Activated naive CD4-positive, alpha-beta T cell treated with anti-CD3 and anti-CD28 coated beads for 36 hours (primary cell): ENCODE measurements around the gene KCNJ2. TPM values are rescaled to one million over a fixed set of nuclear protein-coding genes. Genes with fewer than 3 reads are reported as not detected.

Source experiments
- CTCF ChIA-PET: fragments of 350-600 bp; sonication (Branson Sonifier 250); formaldehyde crosslinking; loops from one replicate; lab custom pipeline; 2021; ENCODE audit warnings: antibody characterized with exemption; lab: Charles Lee
- DNase-seq: peaks from one replicate; pipeline ENCODE4 v3.0.0-alpha.2; 2020
- H3K27ac Mint-ChIP-seq: one replicate; pipeline ENCODE4 v1.8.0; 2021; ENCODE audit warnings: mild to moderate bottlenecking, mixed read lengths
- H3K27me3 Mint-ChIP-seq: one replicate; pipeline ENCODE4 v1.8.0; 2021; ENCODE audit warnings: low read depth, mixed read lengths
- H3K36me3 Mint-ChIP-seq: one replicate; pipeline ENCODE4 v1.8.0; 2021; ENCODE audit warnings: low read depth, mixed read lengths
- H3K4me1 Mint-ChIP-seq: one replicate; pipeline ENCODE4 v1.8.0; 2021; ENCODE audit warnings: low read depth, mixed read lengths
- H3K4me3 Mint-ChIP-seq: one replicate; pipeline ENCODE4 v1.8.0; 2021; ENCODE audit warnings: mild to moderate bottlenecking, moderate library complexity, mixed read lengths
- H3K9me3 Mint-ChIP-seq: one replicate; pipeline ENCODE4 v1.8.0; 2021; ENCODE audit warnings: mixed read lengths
- intact Hi-C: fragments of 100-400 bp; cut with micrococcal nuclease; formaldehyde crosslinking; loops from one replicate; pipeline ENCODE4 v1.15.1; 2023
- total RNA-seq, 2 experiments: library from RNA; stranded (reverse); gene quantifications; one replicate each; pipeline ENCODE4 v1.2.3, GENCODE V29; 2021

KCNJ2 gene
- total RNA-seq, 2 experiments from 2014 or later = not detected

GRCh38 chr17:70208080-70208794 lies 38.9 kb downstream of the KCNJ2 start:
- no peaks in the 10 kb centered on the region for H3K4me1 Mint-ChIP-seq
- no peaks in the 10 kb centered on the region for H3K36me3 Mint-ChIP-seq
- H3K27ac Mint-ChIP-seq = no peak overlapping the region
- no peak for DNase-seq
- peaks cover 2% of the 10 kb centered on the region for H3K27me3 Mint-ChIP-seq
- no peak overlapping the region for H3K4me3 Mint-ChIP-seq
- no peaks in the 10 kb centered on the region for H3K9me3 Mint-ChIP-seq
- intact Hi-C loops = no loop called here
- CTCF ChIA-PET = no interaction called here

GRCh38 chr17:70208825-70209555 lies 39.7 kb downstream of the KCNJ2 start:
- Mint-ChIP-seq H3K27me3 (peaks cover 2% of the 10 kb centered on the region), H3K27ac (no peak overlapping the region), H3K4me3 (no peak overlapping the region), H3K36me3 (no peaks in the 10 kb centered on the region), H3K9me3 (no peaks in the 10 kb centered on the region), H3K4me1 (no peaks in the 10 kb centered on the region)
- DNase-seq = no peak
- CTCF ChIA-PET = no interaction called here
- intact Hi-C loops = no loop called here

- H3K27me3 Mint-ChIP-seq = peaks cover 6% of the 10 kb centered on the region
- H3K4me3 Mint-ChIP-seq = no peak overlapping the region
- intact Hi-C loops = no loop called here
- no peaks in the 10 kb centered on the region for H3K4me1 Mint-ChIP-seq
- no peaks in the 10 kb centered on the region for H3K36me3 Mint-ChIP-seq
- no peaks in the 10 kb centered on the region for H3K9me3 Mint-ChIP-seq
- CTCF ChIA-PET = no interaction called here
- no peak for DNase-seq
- no peak overlapping the region for H3K27ac Mint-ChIP-seq
Measured at GRCh38 chr17:70215656-70216055, 46.3 kb downstream of the KCNJ2 start.

- Mint-ChIP-seq H3K27ac (no peak overlapping the region), H3K36me3 (no peaks in the 10 kb centered on the region), H3K4me3 (no peak overlapping the region), H3K27me3 (peaks cover 4% of the 10 kb centered on the region), H3K4me1 (no peaks in the 10 kb centered on the region), H3K9me3 (no peaks in the 10 kb centered on the region)
- CTCF ChIA-PET = no interaction called here
- intact Hi-C loops = no loop called here
- DNase-seq = no peak
Measured at GRCh38 chr17:70217571-70217970, 48.2 kb downstream of the KCNJ2 start.

- CTCF ChIA-PET = no interaction called here
- no peak overlapping the region for H3K4me3 Mint-ChIP-seq
- intact Hi-C loops = no loop called here
- H3K4me1 Mint-ChIP-seq = no peaks in the 10 kb centered on the region
- no peaks in the 10 kb centered on the region for H3K36me3 Mint-ChIP-seq
- DNase-seq = no peak
- no peaks in the 10 kb centered on the region for H3K9me3 Mint-ChIP-seq
- H3K27ac Mint-ChIP-seq = no peak overlapping the region
- no peaks in the 10 kb centered on the region for H3K27me3 Mint-ChIP-seq
Measured at GRCh38 chr17:70225276-70225675, 55.9 kb downstream of the KCNJ2 start.

Other genes starting within 250 kb of the KCNJ2 start
- gene KCNJ16, start 94.3 kb upstream of the KCNJ2 start, total RNA-seq = not detected